Calu3 (cell line): ENCODE data around the gene FOXN3. TPM values are rescaled to one million over a fixed set of nuclear protein-coding genes. Genes with fewer than 3 reads are reported as not detected.

Experiments used
- BruUV-seq: library from RNA; stranded (reverse); fragments of 400-500 nt; replicated peaks from 2 replicates; lab custom pipeline; 2021; lab: Mats Ljungman, UMichigan
- CTCF ChIA-PET: fragments of 300-600 bp; sonication (Branson Sonifier 250); formaldehyde crosslinking; loops from one replicate; lab custom pipeline; 2022; ENCODE audit warnings: antibody characterized with exemption; lab: Charles Lee
- DNase-seq: peaks from one replicate; pipeline ENCODE4 v3.0.0; 2022
- H3K27ac Mint-ChIP-seq: one replicate; pipeline ENCODE4 v1.8.0; 2022; ENCODE audit warnings: mixed read lengths; ENCODE audit not compliant: unreplicated experiment
- H3K27me3 Mint-ChIP-seq: one replicate; pipeline ENCODE4 v1.8.0; 2022; ENCODE audit warnings: mixed read lengths; ENCODE audit not compliant: unreplicated experiment
- H3K36me3 Mint-ChIP-seq: one replicate; pipeline ENCODE4 v1.8.0; 2022; ENCODE audit warnings: mild to moderate bottlenecking, moderate library complexity, mixed read lengths; ENCODE audit not compliant: insufficient read depth, unreplicated experiment
- H3K4me1 Mint-ChIP-seq: one replicate; pipeline ENCODE4 v1.8.0; 2022; ENCODE audit warnings: mild to moderate bottlenecking, low read depth, mixed read lengths; ENCODE audit not compliant: unreplicated experiment
- H3K4me3 Mint-ChIP-seq: one replicate; pipeline ENCODE4 v1.8.0; 2022; ENCODE audit warnings: mild to moderate bottlenecking, low read depth, moderate library complexity, mixed read lengths; ENCODE audit not compliant: unreplicated experiment
- H3K9me3 Mint-ChIP-seq: one replicate; pipeline ENCODE4 v1.8.0; 2022; ENCODE audit warnings: low read depth, mixed read lengths; ENCODE audit not compliant: unreplicated experiment
- intact Hi-C: fragments of 100-400 bp; cut with micrococcal nuclease; formaldehyde crosslinking; loops from one replicate; pipeline ENCODE4 v1.10.0; 2022; ENCODE audit not compliant: unreplicated experiment
- total RNA-seq: library from RNA; stranded (reverse); gene quantifications from 2 replicates; pipeline ENCODE4 v1.2.3, GENCODE V29; 2022
- TF ChIP-seq, protein P1 (sequence below): fragments of 200-600 bp; IDR thresholded peaks from one replicate; pipeline ENCODE4 v1.8.0; 2022; ENCODE audit warnings: antibody characterized with exemption; ENCODE audit not compliant: unreplicated experiment

Gene FOXN3
- total RNA-seq, 1 experiment from 2014 or later, result 11.8 TPM

GRCh38 chr14:89372512-89372883, 44.5 kb downstream of the FOXN3 start:
- Mint-ChIP-seq H3K27ac (no peak overlapping the region), H3K4me1 (no peaks in the 10 kb centered on the region), H3K27me3 (no peaks in the 10 kb centered on the region), H3K36me3 (no peaks in the 10 kb centered on the region), H3K9me3 (no peaks in the 10 kb centered on the region), H3K4me3 (no peak overlapping the region)
- BruUV-seq, result no TSS peak
- CTCF ChIA-PET, result interaction anchor here (0.6 to 0.7 kb wide), 2 partner anchors 19 to 20 kb away, joined by 3 to 4 read pairs; no protein-coding TSS in a partner anchor
- intact Hi-C loops, result no loop called here
- TF ChIP-seq, protein P1, sequence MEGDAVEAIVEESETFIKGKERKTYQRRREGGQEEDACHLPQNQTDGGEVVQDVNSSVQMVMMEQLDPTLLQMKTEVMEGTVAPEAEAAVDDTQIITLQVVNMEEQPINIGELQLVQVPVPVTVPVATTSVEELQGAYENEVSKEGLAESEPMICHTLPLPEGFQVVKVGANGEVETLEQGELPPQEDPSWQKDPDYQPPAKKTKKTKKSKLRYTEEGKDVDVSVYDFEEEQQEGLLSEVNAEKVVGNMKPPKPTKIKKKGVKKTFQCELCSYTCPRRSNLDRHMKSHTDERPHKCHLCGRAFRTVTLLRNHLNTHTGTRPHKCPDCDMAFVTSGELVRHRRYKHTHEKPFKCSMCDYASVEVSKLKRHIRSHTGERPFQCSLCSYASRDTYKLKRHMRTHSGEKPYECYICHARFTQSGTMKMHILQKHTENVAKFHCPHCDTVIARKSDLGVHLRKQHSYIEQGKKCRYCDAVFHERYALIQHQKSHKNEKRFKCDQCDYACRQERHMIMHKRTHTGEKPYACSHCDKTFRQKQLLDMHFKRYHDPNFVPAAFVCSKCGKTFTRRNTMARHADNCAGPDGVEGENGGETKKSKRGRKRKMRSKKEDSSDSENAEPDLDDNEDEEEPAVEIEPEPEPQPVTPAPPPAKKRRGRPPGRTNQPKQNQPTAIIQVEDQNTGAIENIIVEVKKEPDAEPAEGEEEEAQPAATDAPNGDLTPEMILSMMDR, result no peak
- no peak for DNase-seq

GRCh38 chr14:89371585-89372511, 45.2 kb downstream of the FOXN3 start:
- TF ChIP-seq, protein P1, result no peak
- Mint-ChIP-seq H3K36me3 (no peaks in the 10 kb centered on the region), H3K4me3 (no peak overlapping the region), H3K9me3 (no peaks in the 10 kb centered on the region), H3K4me1 (no peaks in the 10 kb centered on the region), H3K27me3 (no peaks in the 10 kb centered on the region), H3K27ac (no peak overlapping the region)
- DNase-seq, result no peak
- CTCF ChIA-PET, result interaction anchor here (0.7 kb wide), 1 partner anchor 18 kb away, joined by 4 read pairs; no protein-coding TSS in a partner anchor
- intact Hi-C loops, result no loop called here
- BruUV-seq, result no TSS peak

- BruUV-seq, result no TSS peak
- Mint-ChIP-seq H3K9me3 (no peaks in the 10 kb centered on the region), H3K27me3 (no peaks in the 10 kb centered on the region), H3K36me3 (no peaks in the 10 kb centered on the region), H3K4me3 (no peak overlapping the region), H3K4me1 (no peaks in the 10 kb centered on the region), H3K27ac (no peak overlapping the region)
- CTCF ChIA-PET, result no interaction called here
- TF ChIP-seq, protein P1, result no peak
- intact Hi-C loops, result no loop called here
- no peak for DNase-seq
These were observed 46.3 kb downstream of the FOXN3 start for GRCh38 chr14:89370781-89371180.

DNA sequence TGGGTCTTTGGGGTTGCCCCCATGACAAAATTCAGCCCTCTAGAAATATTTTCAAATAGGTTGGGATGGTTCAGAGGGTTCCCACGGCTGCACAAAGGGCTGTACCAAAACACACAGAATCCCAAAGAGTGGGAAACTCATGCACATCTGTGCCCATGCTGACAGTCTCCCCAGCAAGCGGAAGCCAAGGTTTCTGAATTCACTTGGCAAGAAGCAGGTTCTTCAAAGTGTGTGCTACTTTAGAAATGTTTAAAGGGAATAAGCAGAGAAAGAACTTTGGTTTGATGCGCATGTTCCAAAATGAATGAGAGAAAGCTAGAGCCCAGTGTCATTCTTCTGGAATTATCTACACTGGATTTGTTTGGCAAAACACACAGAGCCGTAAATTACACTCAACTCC, 46.7 kb downstream of the FOXN3 start:
- Mint-ChIP-seq H3K27me3 (no peaks in the 10 kb centered on the region), H3K36me3 (no peaks in the 10 kb centered on the region), H3K27ac (no peak overlapping the region), H3K4me3 (no peak overlapping the region), H3K9me3 (no peaks in the 10 kb centered on the region), H3K4me1 (no peaks in the 10 kb centered on the region)
- intact Hi-C loops, result no loop called here
- CTCF ChIA-PET, result no interaction called here
- BruUV-seq, result no TSS peak
- TF ChIP-seq, protein P1, result no peak
- no peak for DNase-seq
